HG03575 (cell line): ENCODE measurements around the gene CD46.

Source experiments
- ATAC-seq: cut with Tn5 transposase; IDR thresholded peaks from one replicate; pipeline ENCODE4 v1.9.1; 2021; ENCODE audit not compliant: unreplicated experiment, insufficient number of reproducible peaks, low FRiP score; ENCODE audit errors: extremely low read depth

CD46 gene

GRCh38 chr1:207789792-207790787 is 38.2 kb downstream of the CD46 start:
- ATAC-seq = no peak

- ATAC-seq = no peak
Measured at GRCh38 chr1:207791290-207791689, 39.4 kb downstream of the CD46 start.

GRCh38 chr1:207793327-207793726 is 41.5 kb downstream of the CD46 start:
- no peak for ATAC-seq

GRCh38 chr1:207794861-207795260 is 43.0 kb downstream of the CD46 start:
- no peak for ATAC-seq

GRCh38 chr1:207797229-207797973 is 45.5 kb downstream of the CD46 start:
- ATAC-seq = no peak

- no peak for ATAC-seq
Measured at GRCh38 chr1:207798847-207799246, 47.0 kb downstream of the CD46 start.

DNA sequence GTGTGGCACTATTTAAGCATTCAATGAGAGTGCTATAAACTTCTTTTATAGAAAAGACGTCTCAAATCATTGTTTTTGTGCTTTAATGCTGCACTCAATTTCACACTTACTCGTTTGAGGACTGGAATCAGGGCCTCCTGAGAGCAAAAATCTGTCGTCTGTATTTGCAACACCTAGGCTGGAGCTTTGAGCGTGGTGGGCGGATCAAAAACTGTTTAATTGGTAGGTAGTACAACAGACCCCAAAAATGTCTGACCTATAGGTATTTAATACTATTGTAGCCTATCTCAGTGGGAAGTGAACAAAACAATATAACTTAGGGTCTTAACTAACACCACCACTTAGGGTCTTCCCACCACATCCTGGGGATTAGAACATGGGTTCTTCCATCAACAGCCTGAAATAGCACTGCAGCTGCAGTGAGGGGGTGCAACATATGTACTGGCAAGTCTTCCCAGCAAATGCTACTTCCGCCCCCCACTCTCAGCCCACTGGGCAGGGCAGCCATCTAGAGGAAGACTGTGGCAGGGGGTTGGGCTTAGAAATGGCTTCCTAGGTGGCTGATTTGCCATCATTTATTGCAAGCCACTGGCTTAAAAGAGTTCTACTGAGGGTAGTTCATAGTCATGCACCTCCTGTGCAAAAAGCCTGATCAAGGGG is 48.3 kb downstream of the CD46 start:
- no peak for ATAC-seq

GRCh38 chr1:207801819-207802218 is 50.0 kb downstream of the CD46 start:
- no peak for ATAC-seq

- ATAC-seq = no peak
Measured at GRCh38 chr1:207803678-207804077, 51.8 kb downstream of the CD46 start.

DNA sequence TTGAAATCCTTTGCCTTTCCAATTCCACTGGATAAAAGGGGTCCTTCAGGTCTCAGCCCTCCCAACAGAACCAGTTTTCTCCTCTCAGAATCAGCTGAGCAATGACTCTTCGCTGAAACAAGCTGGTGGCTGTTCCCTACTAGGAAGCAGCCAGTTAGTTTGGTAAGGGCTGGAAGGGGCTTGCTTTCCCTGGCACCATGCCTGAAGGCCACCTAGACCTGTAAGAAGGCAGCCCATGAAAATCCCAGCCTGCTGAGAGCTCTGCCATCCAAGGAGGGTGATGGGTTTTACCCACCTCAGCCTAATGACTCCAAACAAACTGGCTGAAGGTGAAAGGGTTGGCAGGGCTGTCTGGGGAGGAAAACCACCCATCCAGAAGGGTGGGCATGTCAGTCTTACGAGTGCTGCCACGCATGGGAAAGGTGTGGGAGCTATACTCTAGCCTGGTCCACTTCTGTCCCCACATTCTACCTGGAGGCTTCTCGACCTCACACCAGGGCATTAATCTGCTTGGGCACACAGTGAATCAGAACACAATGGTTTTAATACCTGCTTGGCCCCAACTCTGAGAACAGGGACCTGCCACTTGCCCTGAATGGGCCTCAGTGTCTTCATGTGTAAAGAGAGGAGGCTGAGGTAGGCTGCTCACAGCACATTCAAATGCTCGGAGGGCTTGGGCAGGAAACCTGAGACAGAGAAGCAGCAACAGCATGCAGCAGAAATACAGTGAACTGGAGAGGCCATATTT is 53.0 kb downstream of the CD46 start:
- ATAC-seq = no peak

DNA sequence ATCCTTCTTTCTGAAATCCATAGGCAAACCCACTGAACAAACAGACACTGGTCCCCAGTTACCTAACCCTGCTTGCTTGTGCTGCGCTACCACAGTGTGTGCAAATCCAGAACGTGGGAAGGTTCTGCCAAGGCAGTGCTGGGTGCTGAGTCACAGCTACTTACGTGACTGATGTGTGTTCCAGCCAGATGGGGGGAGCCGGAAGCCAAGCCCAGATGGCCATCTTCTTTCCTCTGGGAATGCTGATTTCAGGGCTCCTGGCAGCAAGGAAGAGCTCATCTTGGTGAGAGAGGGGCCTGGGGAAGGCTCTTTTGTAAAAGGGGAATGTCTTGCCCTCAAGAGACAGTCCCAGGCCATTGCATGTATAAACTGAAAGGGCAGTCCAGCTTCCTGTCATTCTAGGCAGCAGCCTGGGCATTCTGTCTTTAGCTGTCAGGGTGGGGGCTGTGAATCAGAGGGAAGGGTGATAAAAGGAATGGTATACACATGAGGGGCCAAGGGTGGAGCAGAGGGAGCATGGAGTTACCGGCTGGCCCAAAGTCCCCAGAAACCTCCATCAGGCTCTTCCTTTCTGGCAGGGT is 54.1 kb downstream of the CD46 start:
- ATAC-seq = no peak

DNA sequence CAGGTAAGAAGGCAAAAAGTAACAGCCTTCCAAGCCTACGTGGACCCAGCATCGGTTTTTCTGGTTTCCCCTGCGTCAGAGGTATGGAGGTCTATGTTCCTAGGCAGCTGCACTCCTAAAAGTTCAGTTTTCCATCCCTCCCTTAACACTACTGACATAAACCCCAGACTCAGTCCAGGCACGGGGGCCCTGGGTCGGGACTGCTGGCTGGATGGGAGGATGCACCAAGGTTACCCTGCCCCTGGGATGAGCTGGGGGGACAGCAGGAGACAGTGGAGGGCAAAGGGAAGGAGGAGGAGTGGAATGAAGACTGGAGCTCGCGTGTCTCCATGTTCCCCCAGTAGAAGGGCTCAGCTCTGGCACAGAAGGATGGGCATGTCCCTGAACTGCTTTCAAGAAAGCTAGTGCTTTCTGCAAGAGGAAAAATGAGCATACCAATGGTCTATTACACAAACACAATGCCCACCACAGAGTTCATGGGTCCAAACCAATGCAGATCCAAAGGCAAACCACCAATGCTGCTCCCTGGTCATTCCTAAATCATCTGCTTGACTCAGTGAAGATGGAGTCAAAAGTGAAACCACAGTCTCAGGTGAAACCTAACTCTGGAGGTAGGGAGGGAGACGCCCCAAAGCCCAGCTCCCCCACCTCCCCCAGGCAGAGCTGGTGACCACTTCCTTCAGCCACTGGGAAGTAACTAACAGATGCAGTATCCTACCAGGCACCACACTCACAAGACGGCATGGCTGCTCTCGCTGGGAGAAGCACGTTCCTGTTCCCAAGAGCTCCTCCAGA is 54.9 kb downstream of the CD46 start:
- ATAC-seq = no peak

- no peak for ATAC-seq
Measured at GRCh38 chr1:207807326-207807689, 55.5 kb downstream of the CD46 start.

DNA sequence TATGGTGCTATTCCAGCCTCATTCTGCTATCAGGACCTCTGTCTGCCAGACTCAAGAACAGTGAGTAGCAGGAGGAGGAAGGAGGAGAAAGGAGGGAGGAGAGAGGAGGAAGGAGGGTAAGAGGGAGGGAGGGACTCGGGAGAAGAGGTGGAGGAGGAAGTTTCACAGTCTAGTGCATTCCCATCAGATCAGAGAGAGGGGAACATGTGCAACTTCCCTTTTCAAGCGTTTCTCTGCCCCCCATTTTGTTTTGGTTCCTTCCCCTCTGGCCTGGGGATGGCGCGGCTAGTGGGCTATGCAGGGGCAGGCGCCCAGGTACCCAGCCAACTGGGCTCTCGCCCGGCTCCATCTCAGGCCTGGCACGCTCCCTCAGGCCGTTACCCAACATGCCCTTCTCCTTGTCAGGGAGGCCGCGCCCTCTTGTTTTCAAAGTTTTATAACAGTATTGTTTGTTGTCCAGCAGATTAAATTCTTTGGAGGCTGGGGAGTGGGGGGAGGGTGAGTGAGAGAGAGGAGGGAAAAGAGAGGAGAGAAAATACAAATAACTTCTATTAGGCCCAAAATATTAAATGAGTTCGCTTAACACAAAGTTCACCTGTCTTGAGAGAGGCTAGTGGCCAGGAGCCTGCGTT is 56.0 kb downstream of the CD46 start:
- no peak for ATAC-seq

GRCh38 chr1:207808322-207808705 is 56.5 kb downstream of the CD46 start:
- ATAC-seq = no peak

DNA sequence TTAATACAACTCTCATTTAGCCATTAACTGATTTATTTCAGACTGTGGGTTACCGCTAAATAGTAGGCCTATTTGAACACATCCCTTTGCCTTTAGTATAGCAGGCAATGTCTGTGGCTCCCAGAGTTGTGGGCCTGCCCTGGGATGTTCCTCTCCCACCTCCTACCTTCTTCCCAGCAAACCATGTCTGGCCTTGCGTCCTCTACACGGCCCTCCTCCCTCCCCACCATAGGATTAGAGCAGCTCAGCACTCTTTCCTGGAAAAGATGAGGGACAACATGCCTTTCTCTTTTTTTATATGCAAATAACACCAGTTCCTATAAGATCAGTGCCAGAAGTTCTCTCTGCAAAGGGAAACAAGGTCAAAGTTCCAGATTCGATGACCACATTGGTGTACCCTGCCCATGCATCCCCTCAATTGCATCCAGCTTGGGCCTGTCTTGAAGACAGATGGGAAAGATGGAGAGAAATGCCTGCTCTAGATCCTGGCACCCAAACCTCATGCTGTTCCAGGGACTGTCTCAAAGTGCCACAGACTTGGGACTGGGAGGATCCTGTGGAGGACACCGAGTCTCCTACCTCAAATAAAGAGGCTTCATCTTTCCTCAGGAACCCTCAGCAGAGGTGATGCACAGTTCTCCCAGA is 57.2 kb downstream of the CD46 start:
- no peak for ATAC-seq

- ATAC-seq = no peak
Measured at GRCh38 chr1:207810173-207810572, 58.3 kb downstream of the CD46 start.
